Caco-2 (cell line): ENCODE data around the gene CNBD2. TPM values are rescaled to one million over a fixed set of nuclear protein-coding genes. Genes with fewer than 3 reads are reported as not detected.
"Not testable (repeated sequence)": the region's sequence is repeated elsewhere in the genome, so short reads cannot be mapped to it uniquely, and the experiment has no call there.

Experiments
- BruUV-seq: library from RNA; stranded (reverse); fragments of 400-500 nt; replicated peaks from 2 replicates; lab custom pipeline; 2021; lab: Mats Ljungman, UMichigan
- CTCF ChIA-PET: fragments of 300-600 bp; sonication (Branson Sonifier 250); formaldehyde crosslinking; loops from one replicate; lab custom pipeline; 2022; ENCODE audit warnings: antibody characterized with exemption; lab: Charles Lee
- POLR2A ChIA-PET: fragments of 300-600 bp; sonication (Branson Sonifier 250); formaldehyde crosslinking; loops from one replicate; lab custom pipeline; 2022; ENCODE audit warnings: antibody characterized with exemption; lab: Charles Lee
- DNase-seq, 2 experiments: peaks; one replicate each; pipeline versions ENCODE4 v3.0.0 to v3.0.0-alpha.2; 2020 to 2022
- H3K27me3 ChIP-seq: replicated peaks from 2 replicates; pipeline ENCODE4 v1.6.0; 2011; ENCODE audit warnings: low read length; ENCODE audit not compliant: control insufficient read depth, insufficient read depth
- H3K36me3 ChIP-seq: 2 replicates; pipeline ENCODE4 v1.5.1; 2011; ENCODE audit warnings: low read length; ENCODE audit not compliant: control insufficient read depth, insufficient read depth
- H3K4me1 ChIP-seq: fragments of 250-450 bp; sonication (Bioruptor Pico); 2 replicates; pipeline ENCODE4 v1.5.1; 2020; ENCODE audit warnings: mild to moderate bottlenecking
- H3K4me3 ChIP-seq: 2 replicates; pipeline ENCODE4 v1.5.1; 2011; ENCODE audit warnings: low read depth, mild to moderate bottlenecking, control low read depth, low read length
- H3K9me3 ChIP-seq: fragments of 250-450 bp; sonication (Bioruptor Pico); 2 replicates; pipeline ENCODE4 v1.5.1; 2020; ENCODE audit warnings: mild to moderate bottlenecking, moderate library complexity
- H3K27ac Mint-ChIP-seq: one replicate; pipeline ENCODE4 v1.8.0; 2022; ENCODE audit warnings: mixed read lengths; ENCODE audit not compliant: unreplicated experiment
- H3K27me3 Mint-ChIP-seq: one replicate; pipeline ENCODE4 v1.8.0; 2022; ENCODE audit warnings: mixed read lengths; ENCODE audit not compliant: insufficient read depth, unreplicated experiment
- H3K36me3 Mint-ChIP-seq: one replicate; pipeline ENCODE4 v1.8.0; 2022; ENCODE audit warnings: mild to moderate bottlenecking, mixed read lengths; ENCODE audit not compliant: insufficient read depth, unreplicated experiment
- H3K4me1 Mint-ChIP-seq: one replicate; pipeline ENCODE4 v1.8.0; 2022; ENCODE audit warnings: low read depth, mixed read lengths; ENCODE audit not compliant: unreplicated experiment
- H3K4me3 Mint-ChIP-seq: one replicate; pipeline ENCODE4 v1.8.0; 2022; ENCODE audit warnings: mild to moderate bottlenecking, moderate library complexity, mixed read lengths; ENCODE audit not compliant: unreplicated experiment
- H3K9me3 Mint-ChIP-seq: one replicate; pipeline ENCODE4 v1.8.0; 2022; ENCODE audit warnings: mixed read lengths; ENCODE audit not compliant: unreplicated experiment
- intact Hi-C: fragments of 100-400 bp; cut with micrococcal nuclease; formaldehyde crosslinking; loops from one replicate; pipeline ENCODE4 v1.10.0; 2022; ENCODE audit not compliant: unreplicated experiment
- total RNA-seq: library from RNA; stranded (reverse); gene quantifications from 2 replicates; pipeline ENCODE4 v1.2.3, GENCODE V29; 2022
- TF ChIP-seq, protein P1 (sequence below), 2 experiments: fragments of 200-600 bp in 1 of 2; IDR thresholded peaks; 1 replicate in 1 of 2; 2 replicates in 1 of 2; pipeline versions ENCODE4 v1.5.1 to v1.8.0; 2011 to 2022; ENCODE audit warnings: antibody characterized with exemption in 1 of 2, control low read depth in 1 of 2, inconsistent platforms in 1 of 2, low read depth in 1 of 2, low read length in 1 of 2, mild to moderate bottlenecking in 1 of 2, moderate library complexity in 1 of 2; ENCODE audit not compliant: insufficient read depth in 1 of 2, severe bottlenecking in 1 of 2, unreplicated experiment in 1 of 2

Gene CNBD2
- total RNA-seq, 1 experiment from 2014 or later: 9.1 TPM

DNA sequence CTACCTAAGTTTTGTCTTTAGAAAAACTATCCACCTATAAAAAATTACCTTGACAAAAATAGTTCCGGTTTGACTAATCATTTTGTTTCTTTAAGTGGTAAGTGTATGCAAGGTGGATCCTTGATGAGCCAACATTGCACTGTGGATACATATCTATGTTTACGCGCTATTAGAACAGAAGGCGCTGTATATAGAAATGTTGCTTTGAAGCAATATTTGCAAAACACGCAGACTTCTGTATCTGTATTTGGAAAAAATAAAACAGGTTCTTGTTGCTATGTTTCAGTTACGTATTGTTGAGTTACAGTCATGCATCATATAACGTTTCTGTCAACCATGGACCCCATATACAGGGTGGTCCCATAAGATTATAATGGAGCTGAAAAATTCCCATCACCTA lies 18.3 kb upstream of the CNBD2 start:
- ChIA-PET CTCF (no interaction called here), POLR2A (no interaction called here)

DNA sequence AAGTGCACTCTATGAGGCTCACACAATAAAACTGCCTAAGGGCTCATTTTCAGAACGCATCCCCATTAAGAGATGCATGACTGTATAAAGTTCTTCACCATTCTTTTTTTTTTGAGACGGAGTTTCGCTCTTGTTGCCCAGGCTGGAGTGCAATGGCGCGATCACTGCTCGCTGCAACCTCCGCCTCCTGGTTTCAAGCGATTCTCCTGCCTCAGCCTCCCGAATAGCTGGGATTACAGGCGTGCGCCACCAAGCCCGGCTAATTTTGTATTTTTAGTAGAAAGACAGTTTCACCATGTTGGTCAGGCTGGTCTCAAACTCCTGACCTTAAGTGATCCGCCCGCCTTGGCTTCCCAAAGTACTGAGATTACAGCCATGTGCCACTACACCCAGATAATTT lies 16.3 kb upstream of the CNBD2 start:
- intact Hi-C loops: loop anchor here (5.0 to 10.0 kb wide), 5 partner anchors 100 to 1075 kb away; partner anchors contain the start of genes ACSS2 and RBM39
- CTCF ChIA-PET: interaction anchor here (0.6 to 3.8 kb wide), 4 partner anchors 41 to 209 kb away, joined by 3 to 54 read pairs (median 20); partner anchors contain the start of gene RBM39
- Mint-ChIP-seq H3K4me3 (peak overlapping the region; percentile 88), H3K36me3 (peaks cover 59% of the 10 kb centered on the region), H3K27ac (peak overlapping the region; percentile 96)
- peak overlapping the region; percentile 86; the same call in 1 of the 2 replicates for H3K4me3 ChIP-seq
- not testable (repeated sequence) for DNase-seq, H3K9me3 ChIP-seq, H3K27me3 Mint-ChIP-seq, H3K27me3 ChIP-seq, H3K36me3 ChIP-seq, BruUV-seq, H3K9me3 Mint-ChIP-seq, H3K4me1 Mint-ChIP-seq
- peaks cover 22% of the 10 kb centered on the region for H3K4me1 ChIP-seq
- POLR2A ChIA-PET: interaction anchor here (3.7 kb wide), 1 partner anchor 209 kb away, joined by 87 read pairs; the partner anchor contains the start of gene RBM39

More for the DNA sequence above, 18.3 kb upstream of the CNBD2 start:
- no TSS peak for BruUV-seq
- Mint-ChIP-seq H3K36me3 (peaks cover 67% of the 10 kb centered on the region), H3K27me3 (no peaks in the 10 kb centered on the region), H3K27ac (no peak overlapping the region), H3K9me3 (no peaks in the 10 kb centered on the region), H3K4me3 (no peak overlapping the region), H3K4me1 (peaks cover 9% of the 10 kb centered on the region)
- H3K4me1 ChIP-seq: peaks cover 14% of the 10 kb centered on the region
- no peak for DNase-seq
- H3K9me3 ChIP-seq: no peaks in the 10 kb centered on the region
- H3K36me3 ChIP-seq: peaks cover 6% of the 10 kb centered on the region; the same call in 1 of the 2 replicates
- intact Hi-C loops: loop anchor here (5.0 to 10.0 kb wide), 5 partner anchors 102 to 1073 kb away; partner anchors contain the start of genes ACSS2 and RBM39
- no peak overlapping the region for H3K4me3 ChIP-seq
- no peaks in the 10 kb centered on the region for H3K27me3 ChIP-seq
- TF ChIP-seq, protein P1, sequence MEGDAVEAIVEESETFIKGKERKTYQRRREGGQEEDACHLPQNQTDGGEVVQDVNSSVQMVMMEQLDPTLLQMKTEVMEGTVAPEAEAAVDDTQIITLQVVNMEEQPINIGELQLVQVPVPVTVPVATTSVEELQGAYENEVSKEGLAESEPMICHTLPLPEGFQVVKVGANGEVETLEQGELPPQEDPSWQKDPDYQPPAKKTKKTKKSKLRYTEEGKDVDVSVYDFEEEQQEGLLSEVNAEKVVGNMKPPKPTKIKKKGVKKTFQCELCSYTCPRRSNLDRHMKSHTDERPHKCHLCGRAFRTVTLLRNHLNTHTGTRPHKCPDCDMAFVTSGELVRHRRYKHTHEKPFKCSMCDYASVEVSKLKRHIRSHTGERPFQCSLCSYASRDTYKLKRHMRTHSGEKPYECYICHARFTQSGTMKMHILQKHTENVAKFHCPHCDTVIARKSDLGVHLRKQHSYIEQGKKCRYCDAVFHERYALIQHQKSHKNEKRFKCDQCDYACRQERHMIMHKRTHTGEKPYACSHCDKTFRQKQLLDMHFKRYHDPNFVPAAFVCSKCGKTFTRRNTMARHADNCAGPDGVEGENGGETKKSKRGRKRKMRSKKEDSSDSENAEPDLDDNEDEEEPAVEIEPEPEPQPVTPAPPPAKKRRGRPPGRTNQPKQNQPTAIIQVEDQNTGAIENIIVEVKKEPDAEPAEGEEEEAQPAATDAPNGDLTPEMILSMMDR (IDR thresholded peaks at IDR 0.05; ENCODE audit: insufficient read depth in 1 of 2, low read depth in 1 of 2, low read length in 1 of 2, severe bottlenecking in 1 of 2, unreplicated experiment in 1 of 2): no peak

DNA sequence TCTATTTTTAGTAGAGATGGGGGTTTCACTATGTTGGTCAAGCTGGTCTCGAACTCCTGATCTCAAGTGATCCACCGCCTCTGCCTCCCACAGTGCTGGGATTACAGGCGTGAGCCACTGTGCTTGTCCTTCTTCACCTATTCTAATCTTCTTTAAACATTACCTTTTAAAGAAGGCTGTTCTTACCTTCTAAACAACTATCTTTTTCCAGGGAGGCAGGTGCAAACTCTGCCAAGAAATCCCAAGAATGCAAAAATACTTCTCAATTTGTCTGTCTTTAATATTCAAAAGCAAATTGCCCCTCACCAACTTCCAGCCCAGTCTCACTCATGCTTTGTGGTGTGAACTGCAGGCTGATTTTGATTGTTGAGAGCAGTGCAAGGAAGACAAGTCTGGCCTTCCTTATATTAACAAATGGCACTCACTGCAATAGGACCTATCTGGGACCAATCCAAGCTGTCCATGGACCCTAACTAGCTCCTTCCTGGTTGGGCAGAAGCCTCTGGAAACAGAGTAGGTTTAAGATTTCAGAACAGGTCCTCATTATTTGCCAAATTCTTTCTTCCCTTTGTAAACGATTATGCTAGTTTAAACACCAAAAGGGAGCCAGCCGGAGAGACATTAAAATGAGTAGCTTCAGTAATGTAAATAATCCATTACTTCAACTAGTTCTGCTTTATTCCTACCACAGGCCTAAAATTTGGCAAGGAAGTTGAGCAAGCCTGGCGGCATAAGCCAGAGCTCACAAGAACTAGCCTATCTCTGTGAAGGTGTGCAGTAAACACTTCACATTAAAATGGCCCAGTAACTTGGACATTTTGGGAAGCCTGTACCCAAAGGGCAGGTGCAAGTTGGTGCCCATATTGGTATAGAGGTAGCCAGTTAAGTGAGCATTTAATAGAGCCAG lies 15.7 kb upstream of the CNBD2 start:
- CTCF ChIA-PET: interaction anchor here (0.6 to 3.8 kb wide), 11 partner anchors 13 to 239 kb away, joined by 3 to 54 read pairs (median 7); partner anchors contain the start of gene RBM39
- intact Hi-C loops: loop anchor here (5.0 to 10.0 kb wide), 5 partner anchors 100 to 1075 kb away; partner anchors contain the start of genes ACSS2 and RBM39
- H3K27ac Mint-ChIP-seq: peak overlapping the region; percentile 96

More for the DNA sequence above, 15.7 kb upstream of the CNBD2 start:
- H3K4me1 ChIP-seq: peaks cover 22% of the 10 kb centered on the region
- no TSS peak for BruUV-seq
- Mint-ChIP-seq H3K4me1 (peaks cover 9% of the 10 kb centered on the region), H3K27me3 (no peaks in the 10 kb centered on the region), H3K9me3 (no peaks in the 10 kb centered on the region), H3K36me3 (peaks cover 53% of the 10 kb centered on the region), H3K4me3 (peak overlapping the region; percentile 88)
- peak in 1 of 2 experiments; percentile 46 for DNase-seq
- H3K4me3 ChIP-seq: peak overlapping the region; percentile 86
- H3K9me3 ChIP-seq: no peaks in the 10 kb centered on the region
- TF ChIP-seq, protein P1 (IDR thresholded peaks at IDR 0.05; ENCODE audit: insufficient read depth in 1 of 2, low read depth in 1 of 2, low read length in 1 of 2, severe bottlenecking in 1 of 2, unreplicated experiment in 1 of 2): no peak
- POLR2A ChIA-PET: interaction anchor here (0.6 to 3.7 kb wide), 11 partner anchors 9 to 498 kb away, joined by 3 to 87 read pairs (median 4); partner anchors contain the start of genes CEP250, RBM39 and SPAG4
- no peaks in the 10 kb centered on the region for H3K27me3 ChIP-seq
- peaks cover 3% of the 10 kb centered on the region; the same call in 1 of the 2 replicates for H3K36me3 ChIP-seq
